Kidney (tissue), 14 donors: Measurements from ENCODE around the gene MRAP2. TPM values are rescaled to one million over a fixed set of nuclear protein-coding genes. Genes with fewer than 3 reads are reported as not detected.

ENCODE experiments used
- DNase-seq, 5 donors: peaks; one replicate each; pipeline ENCODE4 v3.0.0-alpha.2; 2013 to 2020
- FAIRE-seq: peaks from 2 replicates; lab custom pipeline; 2012; peaks lifted over from hg19 to GRCh38; lab: Jason Lieb, UNC
- H3K27ac ChIP-seq, 2 donors: one replicate each; pipeline ENCODE4 v1.7.0; 2013; ENCODE audit warnings: low read depth in 2 of 2, low read length in 2 of 2, inconsistent platforms in 1 of 2
- H3K27me3 ChIP-seq: one replicate; pipeline ENCODE4 v1.7.1; 2013; ENCODE audit warnings: low read length, inconsistent platforms; ENCODE audit not compliant: control insufficient read depth, insufficient read depth
- H3K36me3 ChIP-seq, 3 donors: one replicate each; pipeline versions ENCODE4 v1.7.0 to v1.7.1; 2013; ENCODE audit warnings: low read length in 3 of 3, control low read depth in 1 of 3, inconsistent platforms in 1 of 3; ENCODE audit not compliant: insufficient read depth in 3 of 3, control insufficient read depth in 2 of 3
- H3K4me1 ChIP-seq, 3 donors: one replicate each; pipeline versions ENCODE4 v1.7.0 to v1.7.1; 2013; ENCODE audit warnings: low read length in 3 of 3, inconsistent platforms in 1 of 3, low read depth in 1 of 3; ENCODE audit not compliant: control insufficient read depth in 2 of 3, insufficient read depth in 2 of 3
- H3K4me3 ChIP-seq, 3 donors: one replicate each; pipeline versions ENCODE4 v1.7.0 to v1.8.1; 2013; ENCODE audit warnings: low read length in 3 of 3, control low read depth in 1 of 3, inconsistent platforms in 1 of 3
- H3K9ac ChIP-seq, 3 donors: one replicate each; pipeline versions ENCODE4 v1.7.0 to v1.7.1; 2013; ENCODE audit warnings: low read length in 3 of 3, control low read depth in 1 of 3, inconsistent platforms in 1 of 3
- H3K9me3 ChIP-seq, 3 donors: one replicate each; pipeline versions ENCODE4 v1.7.0 to v1.7.1; 2013; ENCODE audit warnings: low read length in 3 of 3, control low read depth in 1 of 3, inconsistent platforms in 1 of 3; ENCODE audit not compliant: control insufficient read depth in 2 of 3, insufficient read depth in 1 of 3
- intact Hi-C: fragments of 100-400 bp; cut with DNase I; formaldehyde crosslinking; loops from one replicate; pipeline ENCODE4 v1.11.1; 2022
- polyA plus RNA-seq: library from polyadenylated mRNA; stranded (reverse); fragments of 350-450 nt; fragmentation: Illumina TruSeq; extraction: RNeasy Lipid Tissue Mini Kit (QIAGEN cat#74804); gene quantifications from one replicate; pipeline ENCODE4 v1.2.3, GENCODE V29; 2014; ENCODE audit warnings: low read depth, low replicate concordance; ENCODE audit not compliant: insufficient read depth
- total RNA-seq: library from RNA; stranded (reverse); fragmentation: NEBNext Ultra II Directional; extraction: Animal tissue kit (Norgen Biotek cat#: 25700); gene quantifications from one replicate; pipeline ENCODE4 v1.2.1, GENCODE V29; 2021
- TF ChIP-seq, protein P1 (sequence below): IDR thresholded peaks from 3 replicates; pipeline ENCODE4 v1.5.1; 2012; ENCODE audit warnings: mild to moderate bottlenecking, moderate library complexity, borderline replicate concordance; ENCODE audit not compliant: insufficient read depth; ENCODE audit errors: extremely low read depth
- donor health status: control.
- donor health status: control.
- donor health status: control.
- donor health status: control.
- donor health status: control.
- donor health status: DM: yes; HTN: yes; CAD: no.
- donor health status: Normal renal cell carcinoma (clear cell type).

Gene MRAP2
- total and polyA plus RNA-seq, 2 donors from 2014 or later: 4.2 to 5.0 TPM

DNA sequence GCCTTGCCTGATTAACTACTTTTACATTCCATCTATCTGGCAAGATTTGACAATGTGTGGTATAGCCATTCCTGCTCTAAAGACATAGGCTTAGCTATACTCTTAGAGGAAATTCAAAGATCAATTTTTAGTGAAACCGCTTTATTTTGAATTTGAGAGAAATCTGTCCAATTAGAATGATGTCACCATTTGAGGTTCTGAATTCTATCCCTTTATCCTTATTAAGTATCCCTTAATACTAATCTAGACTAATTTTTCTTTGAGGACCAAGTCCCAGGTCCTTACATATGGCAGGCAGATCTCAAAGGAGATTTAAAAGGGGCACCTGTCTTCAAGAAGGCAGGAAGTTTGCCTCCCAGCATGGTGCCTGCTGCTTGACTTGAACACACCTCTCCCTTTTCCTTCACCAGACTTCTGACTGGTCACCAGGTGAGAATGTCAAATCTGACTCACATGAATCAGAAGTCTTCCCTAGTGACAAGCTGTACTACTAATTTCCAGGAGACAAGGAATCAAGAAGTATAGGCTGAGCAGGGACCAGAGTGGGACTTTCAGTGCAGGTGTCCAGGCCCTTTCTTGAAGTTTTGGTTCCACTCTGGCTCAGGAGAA is 15.0 kb upstream of the MRAP2 start:
- DNase-seq (no peak), FAIRE-seq (no peak)
- H3K9me3 ChIP-seq: no peaks in the 10 kb centered on the region
- intact Hi-C loops: no loop called here
- no peak overlapping the region for H3K27ac ChIP-seq
- no peaks in the 10 kb centered on the region for H3K36me3 ChIP-seq
- TF ChIP-seq, protein P1, sequence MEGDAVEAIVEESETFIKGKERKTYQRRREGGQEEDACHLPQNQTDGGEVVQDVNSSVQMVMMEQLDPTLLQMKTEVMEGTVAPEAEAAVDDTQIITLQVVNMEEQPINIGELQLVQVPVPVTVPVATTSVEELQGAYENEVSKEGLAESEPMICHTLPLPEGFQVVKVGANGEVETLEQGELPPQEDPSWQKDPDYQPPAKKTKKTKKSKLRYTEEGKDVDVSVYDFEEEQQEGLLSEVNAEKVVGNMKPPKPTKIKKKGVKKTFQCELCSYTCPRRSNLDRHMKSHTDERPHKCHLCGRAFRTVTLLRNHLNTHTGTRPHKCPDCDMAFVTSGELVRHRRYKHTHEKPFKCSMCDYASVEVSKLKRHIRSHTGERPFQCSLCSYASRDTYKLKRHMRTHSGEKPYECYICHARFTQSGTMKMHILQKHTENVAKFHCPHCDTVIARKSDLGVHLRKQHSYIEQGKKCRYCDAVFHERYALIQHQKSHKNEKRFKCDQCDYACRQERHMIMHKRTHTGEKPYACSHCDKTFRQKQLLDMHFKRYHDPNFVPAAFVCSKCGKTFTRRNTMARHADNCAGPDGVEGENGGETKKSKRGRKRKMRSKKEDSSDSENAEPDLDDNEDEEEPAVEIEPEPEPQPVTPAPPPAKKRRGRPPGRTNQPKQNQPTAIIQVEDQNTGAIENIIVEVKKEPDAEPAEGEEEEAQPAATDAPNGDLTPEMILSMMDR: no peak
- no peaks in the 10 kb centered on the region for H3K27me3 ChIP-seq
- H3K4me3 ChIP-seq: no peak overlapping the region
- H3K4me1 ChIP-seq: no peaks in the 10 kb centered on the region
- no peak overlapping the region for H3K9ac ChIP-seq

DNA sequence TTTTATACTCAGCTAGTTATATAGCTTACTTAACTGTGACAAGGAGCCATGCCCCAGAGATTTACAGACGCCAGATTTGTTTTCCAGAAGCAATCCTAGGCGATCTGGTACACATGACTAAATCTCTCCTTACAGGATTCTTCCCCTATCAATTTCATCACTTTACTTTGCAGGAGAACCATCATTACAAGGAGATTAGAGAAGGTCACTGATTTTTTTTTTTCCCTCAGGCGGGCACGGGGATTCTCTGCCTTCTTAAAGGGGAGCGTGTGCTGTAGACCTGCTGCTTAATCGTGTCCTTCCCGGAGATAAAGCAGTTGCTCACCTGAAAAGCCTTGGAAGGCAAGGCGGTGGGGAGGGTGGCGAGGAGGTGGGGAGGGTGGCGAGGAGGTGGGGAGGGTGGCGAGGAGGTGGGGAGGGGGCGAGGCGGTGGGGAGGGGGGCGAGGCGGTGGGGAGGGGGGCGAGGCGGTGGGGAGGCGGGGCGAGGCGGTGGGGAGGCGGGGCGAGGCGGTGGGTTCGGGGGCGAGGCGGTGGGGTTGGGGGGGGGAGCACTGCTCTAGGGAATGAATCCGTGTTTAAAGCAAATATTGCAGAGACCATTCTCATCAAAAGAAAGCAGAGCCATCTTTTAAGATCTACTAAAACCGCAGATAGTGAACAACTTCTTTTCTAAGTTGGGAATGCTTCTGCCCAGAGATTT is 14.3 kb upstream of the MRAP2 start:
- Histone ChIP-seq H3K36me3 (no peaks in the 10 kb centered on the region), H3K4me3 (no peak overlapping the region), H3K27me3 (no peaks in the 10 kb centered on the region), H3K4me1 (no peaks in the 10 kb centered on the region), H3K9me3 (no peaks in the 10 kb centered on the region), H3K9ac (no peak overlapping the region), H3K27ac (no peak overlapping the region)
- intact Hi-C loops: no loop called here
- peak in 4 of 5 donors; percentile 39 to 82 (median 59) for DNase-seq
- FAIRE-seq: no peak
- TF ChIP-seq, protein P1: no peak

DNA sequence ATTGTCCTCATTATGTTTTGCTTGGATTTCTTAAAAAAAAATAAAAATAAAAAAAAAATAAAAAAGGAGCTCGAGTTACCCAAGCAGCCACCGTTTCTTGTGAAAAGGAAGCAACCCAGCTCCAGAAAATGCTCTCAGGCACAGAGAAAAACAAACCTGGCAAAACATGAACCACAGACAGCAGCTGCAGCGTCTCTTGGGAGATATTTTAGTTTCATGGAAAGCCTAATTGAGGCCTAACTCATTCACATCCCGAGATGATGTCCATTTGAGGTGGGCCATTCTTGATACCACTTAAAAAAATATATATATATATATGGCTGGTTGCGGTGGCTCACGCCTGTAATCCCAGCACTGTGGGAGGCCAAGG is 13.7 kb upstream of the MRAP2 start:
- H3K9ac ChIP-seq: no peak overlapping the region
- peak in 2 of 5 donors; percentile 20 to 47 for DNase-seq
- H3K9me3 ChIP-seq: no peaks in the 10 kb centered on the region
- TF ChIP-seq, protein P1: no peak
- intact Hi-C loops: no loop called here
- H3K4me3 ChIP-seq: no peak overlapping the region
- no peak for FAIRE-seq
- no peaks in the 10 kb centered on the region for H3K36me3 ChIP-seq
- no peak overlapping the region for H3K27ac ChIP-seq
- no peaks in the 10 kb centered on the region for H3K4me1 ChIP-seq
- H3K27me3 ChIP-seq: no peaks in the 10 kb centered on the region
